Measurements from ENCODE around the gene OR5K4.
"Not testable (repeated sequence)": the region's sequence is repeated elsewhere in the genome, so short reads cannot be mapped to it uniquely, and the experiment has no call there.

OR5K4 gene

DNA sequence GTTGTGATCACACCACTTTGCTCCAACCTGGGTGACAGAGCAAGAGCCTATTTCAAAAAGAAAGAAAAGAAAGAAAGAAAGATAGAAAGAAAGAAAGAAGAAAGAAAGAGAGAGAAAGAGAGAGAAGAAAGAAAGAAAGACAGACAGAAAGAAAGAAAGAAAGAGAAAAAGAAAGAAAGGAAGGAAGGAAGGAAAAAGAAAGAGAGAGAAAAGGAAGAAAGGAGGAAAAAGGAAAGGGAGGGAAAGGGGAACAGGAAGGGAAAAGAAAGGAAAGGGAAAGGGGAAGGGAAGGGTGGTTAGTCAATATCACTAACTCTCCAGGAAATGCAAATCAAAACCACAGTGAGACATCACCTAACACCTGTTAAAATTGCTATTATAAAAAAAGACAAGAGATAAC is 18.2 kb downstream of the OR5K4 start:
- no peak for DNase-seq

GRCh38 chr3:98372445-98372844 is 18.8 kb downstream of the OR5K4 start:
- no peak for DNase-seq

GRCh38 chr3:98376631-98377030 is 23.0 kb downstream of the OR5K4 start:
- DNase-seq = no peak

- no peak for DNase-seq
Observed at GRCh38 chr3:98388147-98388546, 34.5 kb downstream of the OR5K4 start.

DNA sequence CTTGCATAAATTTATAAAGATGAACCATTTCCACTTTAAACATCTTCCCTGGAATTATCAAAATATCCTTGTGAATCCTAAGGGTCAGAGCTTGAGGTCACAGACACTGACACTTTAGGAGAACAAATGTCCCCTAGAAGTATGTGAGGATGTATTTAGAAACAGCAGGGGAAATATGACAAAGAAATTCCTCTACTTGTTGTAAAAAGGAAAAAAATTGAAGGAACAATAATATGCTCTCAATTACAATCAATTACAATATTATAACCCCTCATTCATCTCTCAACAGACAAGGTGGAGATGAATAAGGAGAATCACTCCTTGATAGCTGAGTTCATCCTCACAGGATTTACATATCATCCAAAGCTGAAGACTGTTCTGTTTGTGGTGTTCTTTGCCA is 36.7 kb downstream of the OR5K4 start, which contains the start of gene OR5K3:
Gene OR5K3, plus strand, starts transcription at position 301 of the 400 bp plus-strand sequence. Its CDS starts 0 bp downstream, at position 301.
- DNase-seq = no peak

DNA sequence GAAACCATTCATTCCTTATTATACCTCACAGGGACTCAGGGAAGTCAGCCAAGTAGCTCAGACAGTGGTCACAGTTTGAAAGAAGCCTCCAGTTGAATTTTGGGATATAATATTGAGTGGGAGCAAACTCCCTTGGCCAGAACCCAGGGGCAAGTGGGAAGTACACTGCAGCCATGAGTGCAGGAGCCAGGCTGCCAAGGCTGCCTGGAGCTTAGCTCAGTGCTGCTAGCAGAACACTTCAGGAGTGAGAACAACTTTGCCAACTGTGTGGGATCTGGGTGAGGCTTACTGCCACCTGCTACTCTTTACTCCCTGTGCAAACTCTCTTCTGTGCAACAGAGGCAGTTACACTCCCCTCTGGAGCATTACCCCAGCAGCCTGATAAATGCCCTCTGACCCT is 41.4 kb downstream of the OR5K4 start:
- no peak for DNase-seq

DNA sequence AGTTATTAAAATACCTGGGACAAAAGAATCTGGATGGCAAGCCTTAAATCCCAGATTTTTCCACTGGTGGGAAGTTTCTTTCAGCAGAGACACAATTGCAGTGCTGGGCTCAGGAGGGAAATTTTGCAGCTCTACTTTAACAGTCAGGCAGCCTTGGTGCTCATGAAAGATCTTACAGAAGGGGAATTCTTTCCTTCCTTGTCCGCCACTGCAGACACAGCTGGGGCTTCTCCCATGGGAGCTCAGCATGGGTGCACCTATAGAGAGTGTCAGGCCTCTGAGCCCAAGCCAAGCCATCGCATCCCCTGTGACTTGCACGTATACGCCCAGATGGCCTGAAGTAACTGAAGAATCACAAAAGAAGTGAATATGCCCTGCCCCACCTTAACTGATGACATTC is 42.8 kb downstream of the OR5K4 start:
- not testable (repeated sequence) for DNase-seq

DNA sequence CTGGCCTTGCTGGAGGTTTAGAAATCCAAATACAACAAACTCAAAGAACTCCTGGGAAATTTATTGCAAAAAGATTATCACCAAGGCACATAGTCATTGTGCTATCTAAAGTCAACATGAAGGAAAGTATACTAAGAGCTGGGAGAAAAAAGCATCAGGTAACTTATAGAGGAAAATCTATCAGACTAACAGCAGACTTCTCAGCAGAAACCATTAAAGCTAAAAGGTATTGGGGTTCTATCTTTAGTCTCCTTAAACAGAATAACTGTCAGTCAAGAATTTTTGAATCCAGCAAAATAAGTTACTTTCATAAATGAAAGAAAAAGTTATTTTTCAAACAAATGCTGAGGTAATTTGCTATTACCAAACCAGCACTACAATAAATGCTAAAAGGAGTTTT is 44.9 kb downstream of the OR5K4 start:
- no peak for DNase-seq

DNA sequence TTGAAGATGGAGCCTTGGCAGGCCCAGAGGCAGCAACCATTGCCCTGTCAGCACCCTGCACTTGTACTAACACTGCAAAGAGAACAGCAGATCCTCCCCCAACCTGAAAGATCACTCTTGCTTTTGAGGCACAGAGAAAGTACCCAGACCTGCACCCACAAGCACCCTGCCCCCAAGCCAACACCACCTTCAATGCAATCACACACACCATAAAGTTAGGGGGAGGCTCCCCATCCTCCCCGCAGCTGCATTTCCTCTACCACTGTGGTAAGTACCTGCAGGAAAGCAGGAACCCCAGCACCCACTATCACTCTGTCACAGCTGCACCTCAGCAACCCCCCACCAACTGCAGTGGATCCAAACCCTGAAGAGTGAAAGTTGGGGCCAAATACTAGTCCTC is 48.9 kb downstream of the OR5K4 start:
- DNase-seq = no peak

- DNase-seq = no peak
Observed at GRCh38 chr3:98404010-98404409, 50.4 kb downstream of the OR5K4 start.
